SK-N-SH (cell line): ENCODE data around the gene HNF1A. TPM values are rescaled to one million over a fixed set of nuclear protein-coding genes. Genes with fewer than 3 reads are reported as not detected.
A peak's percentile ranks its signal among the peaks of the same experiment; 100 is the strongest.

Source experiments
- CTCF ChIA-PET: fragments of 300-600, 350-600 bp; formaldehyde crosslinking; extraction: SDS; loops from one replicate; lab custom pipeline; 2021; lab: Yijun Ruan, JAX
- POLR2A ChIA-PET: fragments of 350-600 bp; sonication (Branson Sonifier 250); formaldehyde crosslinking; extraction: SDS; loops from one replicate; lab custom pipeline; 2020; ENCODE audit warnings: antibody characterized with exemption, inconsistent platforms; lab: Yijun Ruan, JAX
- DNase-seq: peaks from one replicate; pipeline ENCODE4 v3.0.0; 2012
- H2AFZ ChIP-seq: fragments of 200-600 bp; sonication (generic); 2 replicates; pipeline ENCODE4 v1.8.1; 2016; ENCODE audit warnings: antibody characterized with exemption, mild to moderate bottlenecking, low read depth
- H3F3A ChIP-seq: fragments of 200-600 bp; sonication (generic); replicated peaks from 2 replicates; pipeline ENCODE3; 2016; ENCODE audit warnings: antibody characterized with exemption, mild to moderate bottlenecking; ENCODE audit not compliant: insufficient read depth
- H3K27ac ChIP-seq, 2 experiments: fragments of 200-500 bp in 1 of 2; fragments of 200-600 bp in 1 of 2; sonication (Bioruptor generic) in 1 of 2; sonication (generic), shearing (Covaris generic) in 1 of 2; 2 replicates each; pipeline versions ENCODE4 v1.5.1 to v1.6.1; 2014 to 2016; ENCODE audit warnings: low read depth in 2 of 2, inconsistent platforms in 1 of 2, low read length in 1 of 2, mild to moderate bottlenecking in 1 of 2, mixed read lengths in 1 of 2
- H3K27me3 ChIP-seq: fragments of 200-600 bp; sonication (generic), shearing (Covaris generic); 2 replicates; pipeline ENCODE4 v1.6.1; 2016; ENCODE audit warnings: mixed run types; ENCODE audit not compliant: insufficient read depth
- H3K36me3 ChIP-seq, 2 experiments: fragments of 200-500 bp in 1 of 2; fragments of 200-600 bp in 1 of 2; sonication (Bioruptor generic) in 1 of 2; sonication (generic) in 1 of 2; replicated peaks in 1 of 2; 2 replicates each; pipeline versions ENCODE3 to v1.5.1; 2014 to 2016; ENCODE audit warnings: low read length in 1 of 2, mild to moderate bottlenecking in 1 of 2; ENCODE audit not compliant: insufficient read depth in 2 of 2, control insufficient read depth in 1 of 2
- H3K4me1 ChIP-seq, 2 experiments: fragments of 200-500 bp in 1 of 2; fragments of 200-600 bp in 1 of 2; sonication (Bioruptor generic) in 1 of 2; sonication (generic), shearing (Covaris generic) in 1 of 2; 2 replicates each; pipeline versions ENCODE4 v1.5.1 to v1.6.1; 2014 to 2016; ENCODE audit warnings: low read depth in 1 of 2, low read length in 1 of 2, mixed run types in 1 of 2; ENCODE audit not compliant: insufficient read depth in 2 of 2, control insufficient read depth in 1 of 2
- H3K4me2 ChIP-seq: fragments of 200-600 bp; sonication (generic), shearing (Covaris generic); 2 replicates; pipeline ENCODE4 v1.6.1; 2017; ENCODE audit warnings: mixed run types
- H3K4me3 ChIP-seq, 2 experiments: fragments of 200-500 bp in 1 of 2; fragments of 200-600 bp in 1 of 2; sonication (Bioruptor generic) in 1 of 2; sonication (generic), shearing (Covaris generic) in 1 of 2; 2 replicates each; pipeline versions ENCODE4 v1.5.1 to v1.8.1; 2014 to 2016; ENCODE audit warnings: low read depth in 2 of 2, inconsistent platforms in 1 of 2, low read length in 1 of 2, mild to moderate bottlenecking in 1 of 2, mixed read lengths in 1 of 2, moderate library complexity in 1 of 2
- H3K79me2 ChIP-seq: fragments of 200-600 bp; sonication (generic); 2 replicates; pipeline ENCODE4 v1.8.1; 2017; ENCODE audit warnings: mild to moderate bottlenecking; ENCODE audit not compliant: insufficient read depth
- H3K9ac ChIP-seq: fragments of 200-600 bp; sonication (generic); 2 replicates; pipeline ENCODE4 v1.6.1; 2017; ENCODE audit warnings: mixed run types
- H3K9me2 ChIP-seq: fragments of 200-600 bp; sonication (generic); 2 replicates; pipeline ENCODE4 v1.6.1; 2017; ENCODE audit warnings: mixed run types
- H3K9me3 ChIP-seq: fragments of 200-600 bp; sonication (generic); 2 replicates; pipeline ENCODE4 v1.6.1; 2017; ENCODE audit warnings: mixed run types, mild to moderate bottlenecking, moderate library complexity
- H4K20me1 ChIP-seq: fragments of 200-600 bp; sonication (generic); 2 replicates; pipeline ENCODE4 v1.6.1; 2017; ENCODE audit warnings: mild to moderate bottlenecking, mixed run types; ENCODE audit not compliant: insufficient read depth
- ELF1 ChIP-seq: IDR thresholded peaks from 2 replicates; pipeline ENCODE4 v1.4.0; 2012
- EP300 ChIP-seq, 2 experiments: IDR thresholded peaks; 2 replicates each; pipeline versions ENCODE4 v1.4.0 to v1.6.1; 2012; ENCODE audit warnings: borderline replicate concordance in 1 of 2, low read depth in 1 of 2, low read length in 1 of 2
- FOXJ3 ChIP-seq: sonication (generic); formaldehyde crosslinking; IDR thresholded peaks from 2 replicates; pipeline ENCODE4 v1.5.1; 2020; ENCODE audit warnings: mild to moderate bottlenecking, missing genetic modification reagents
- JUND ChIP-seq: IDR thresholded peaks from 2 replicates; pipeline ENCODE4 v1.4.0; 2012
- MAX ChIP-seq: IDR thresholded peaks from 2 replicates; pipeline ENCODE4 v1.4.0; 2012; ENCODE audit warnings: low read depth
- MXI1 ChIP-seq: IDR thresholded peaks from 2 replicates; pipeline ENCODE4 v1.6.1; 2012; ENCODE audit warnings: mild to moderate bottlenecking, low read depth, low read length, improper control_type of control experiment
- NFIC ChIP-seq: IDR thresholded peaks from 2 replicates; pipeline ENCODE4 v1.4.0; 2012; ENCODE audit warnings: borderline replicate concordance
- POLR2AphosphoS5 ChIP-seq: IDR thresholded peaks from 2 replicates; pipeline ENCODE4 v1.6.1; 2012; ENCODE audit warnings: low read depth, low read length
- RAD21 ChIP-seq: IDR thresholded peaks from 2 replicates; pipeline ENCODE4 v1.6.1; 2012; ENCODE audit warnings: mild to moderate bottlenecking, low read length
- RCOR1 ChIP-seq: fragments of 150-350 bp; IDR thresholded peaks from 2 replicates; pipeline ENCODE4 v1.6.1; 2017; ENCODE audit warnings: antibody characterized with exemption, low read length
- RFX5 ChIP-seq: IDR thresholded peaks from 2 replicates; pipeline ENCODE4 v1.6.1; 2012; ENCODE audit warnings: mild to moderate bottlenecking, improper control_type of control experiment, low read length
- TAF1 ChIP-seq: IDR thresholded peaks from 2 replicates; pipeline ENCODE4 v1.6.1; 2012; ENCODE audit warnings: low read depth, mild to moderate bottlenecking, low read length, moderate library complexity, borderline replicate concordance
- USF1 ChIP-seq: IDR thresholded peaks from 2 replicates; pipeline ENCODE4 v1.4.0; 2012; ENCODE audit warnings: low read depth, borderline replicate concordance
- ZBTB33 ChIP-seq: IDR thresholded peaks from 2 replicates; pipeline ENCODE4 v1.4.0; 2012; ENCODE audit warnings: low read depth, borderline replicate concordance
- WGBS: methylation state at CpG from one replicate; pipeline ENCODE4 v1.1.6; 2017; ENCODE audit warnings: low lambda C conversion rate; 5-methylcytosine and 5-hydroxymethylcytosine counted together
- polyA plus RNA-seq, 3 experiments: library from polyadenylated mRNA; depleted of rRNA; stranded (reverse); fragments of >200 nt; gene quantifications; 2 replicates each; pipeline ENCODE4 v1.2.3, GENCODE V29; 2012
- TF ChIP-seq, protein P1 (sequence below): IDR thresholded peaks from 2 replicates; pipeline ENCODE4; 2012

Gene HNF1A
- polyA plus RNA-seq, 1 of the 3 experiments (the other 2 are of a cell fraction), result not detected

DNA sequence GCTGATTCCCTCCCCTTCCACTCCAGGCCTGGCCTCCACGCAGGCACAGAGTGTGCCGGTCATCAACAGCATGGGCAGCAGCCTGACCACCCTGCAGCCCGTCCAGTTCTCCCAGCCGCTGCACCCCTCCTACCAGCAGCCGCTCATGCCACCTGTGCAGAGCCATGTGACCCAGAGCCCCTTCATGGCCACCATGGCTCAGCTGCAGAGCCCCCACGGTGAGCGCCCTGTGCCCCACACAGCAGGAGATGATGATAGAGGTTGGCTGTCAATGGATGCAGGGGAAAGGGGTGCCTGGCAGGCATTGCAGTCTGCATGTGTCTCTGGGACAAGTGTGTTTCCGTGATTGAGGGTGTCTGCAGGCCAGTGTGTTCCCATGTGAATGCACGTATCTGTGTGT is 19.1 kb downstream of the HNF1A start:
- 87% methylated on average over 8 of the region's 9 CpGs for WGBS
- no peak overlapping the region for H3K9ac ChIP-seq
- no peak overlapping the region for H3K4me2 ChIP-seq
- no peaks in the 10 kb centered on the region for H3K36me3 ChIP-seq
- ChIA-PET POLR2A (no interaction called here), CTCF (interaction anchor here (1.1 kb wide), 1 partner anchor 8 kb away, joined by 4 read pairs; no protein-coding TSS in a partner anchor)
- no peaks in the 10 kb centered on the region for H3K9me3 ChIP-seq
- no peaks in the 10 kb centered on the region for H3K27me3 ChIP-seq
- TF ChIP-seq EP300 (IDR thresholded peaks at IDR 0.05; ENCODE audit: borderline replicate concordance in 1 of 2, low read depth in 1 of 2, low read length in 1 of 2) (no peak), RAD21 (no peak), RCOR1 (no peak), POLR2AphosphoS5 (no peak), MAX (no peak), RFX5 (no peak), TAF1 (no peak)
- no peak overlapping the region for H2AFZ ChIP-seq
- H3K9me2 ChIP-seq, result no peaks in the 10 kb centered on the region
- H3K4me3 ChIP-seq, result no peak overlapping the region
- no peaks in the 10 kb centered on the region for H3K79me2 ChIP-seq
- H3K4me1 ChIP-seq, result no peaks in the 10 kb centered on the region
- peak; percentile 23 for DNase-seq
- H3F3A ChIP-seq, result no peaks in the 10 kb centered on the region
- no peak overlapping the region for H3K27ac ChIP-seq
- no peaks in the 10 kb centered on the region for H4K20me1 ChIP-seq

GRCh38 chr12:120998435-120998834 is 20.1 kb downstream of the HNF1A start:
- Histone ChIP-seq H3K4me1 (no peaks in the 10 kb centered on the region), H3K79me2 (no peaks in the 10 kb centered on the region), H3K27ac (no peak overlapping the region), H3K4me3 (no peak overlapping the region), H3K9ac (no peak overlapping the region), H3K27me3 (no peaks in the 10 kb centered on the region), H3F3A (no peaks in the 10 kb centered on the region), H3K36me3 (peaks cover 2 to 4% of the 10 kb centered on the region in 2 experiments)
- ChIA-PET POLR2A (no interaction called here), CTCF (interaction anchor here (1.0 kb wide), 1 partner anchor 102 kb away, joined by 3 read pairs; no protein-coding TSS in a partner anchor)
- DNase-seq, result peak; percentile 23
- TF ChIP-seq ELF1 (no peak), NFIC (no peak), RFX5 (no peak)
- TF ChIP-seq, all 33 proteins: peak for 0
- no peak overlapping the region for H3K4me2 ChIP-seq
- no peak overlapping the region for H2AFZ ChIP-seq
- H3K9me3 ChIP-seq, result no peaks in the 10 kb centered on the region
- H3K9me2 ChIP-seq, result no peaks in the 10 kb centered on the region
- H4K20me1 ChIP-seq, result no peaks in the 10 kb centered on the region
- 83% methylated on average over 3 of the region's 3 CpGs for WGBS

DNA sequence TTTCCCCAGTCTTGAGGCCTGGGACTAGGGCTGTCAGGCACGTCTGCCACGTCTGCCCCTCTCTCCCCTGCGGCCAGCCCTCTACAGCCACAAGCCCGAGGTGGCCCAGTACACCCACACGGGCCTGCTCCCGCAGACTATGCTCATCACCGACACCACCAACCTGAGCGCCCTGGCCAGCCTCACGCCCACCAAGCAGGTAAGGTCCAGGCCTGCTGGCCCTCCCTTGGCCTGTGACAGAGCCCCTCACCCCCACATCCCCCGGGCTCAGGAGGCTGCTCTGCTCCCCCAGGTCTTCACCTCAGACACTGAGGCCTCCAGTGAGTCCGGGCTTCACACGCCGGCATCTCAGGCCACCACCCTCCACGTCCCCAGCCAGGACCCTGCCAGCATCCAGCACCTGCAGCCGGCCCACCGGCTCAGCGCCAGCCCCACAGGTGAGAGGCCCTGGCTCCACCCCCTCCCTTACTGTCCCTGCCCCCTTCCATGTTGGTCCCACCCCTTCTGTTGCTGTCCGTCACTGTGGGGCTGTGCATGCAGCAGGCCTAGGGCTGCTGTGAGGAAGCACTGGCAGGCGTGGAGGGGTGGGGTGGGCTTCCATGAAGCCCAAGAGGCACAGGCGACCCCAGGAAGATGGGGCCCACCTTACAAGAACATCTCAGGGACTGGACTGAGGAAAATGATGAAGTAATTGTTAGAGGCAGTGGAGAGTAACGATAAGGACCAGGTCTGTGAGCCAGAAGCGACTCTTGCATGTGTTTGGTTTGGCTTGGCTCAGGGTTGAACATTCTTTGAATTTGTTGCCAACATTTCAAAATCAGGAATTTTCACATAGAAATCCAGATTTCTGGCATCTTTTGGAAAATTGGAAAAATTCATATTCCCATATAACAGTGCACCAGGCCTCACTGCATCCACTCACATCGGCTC is 21.1 kb downstream of the HNF1A start:
- no peaks in the 10 kb centered on the region for H4K20me1 ChIP-seq
- TF ChIP-seq USF1 (no peak), ZBTB33 (no peak), FOXJ3 (CRISPR knock-in tag) (no peak), JUND (no peak), EP300 (IDR thresholded peaks at IDR 0.05; ENCODE audit: borderline replicate concordance in 1 of 2, low read depth in 1 of 2, low read length in 1 of 2) (no peak), MXI1 (no peak), RFX5 (no peak)
- TF ChIP-seq, protein P1, sequence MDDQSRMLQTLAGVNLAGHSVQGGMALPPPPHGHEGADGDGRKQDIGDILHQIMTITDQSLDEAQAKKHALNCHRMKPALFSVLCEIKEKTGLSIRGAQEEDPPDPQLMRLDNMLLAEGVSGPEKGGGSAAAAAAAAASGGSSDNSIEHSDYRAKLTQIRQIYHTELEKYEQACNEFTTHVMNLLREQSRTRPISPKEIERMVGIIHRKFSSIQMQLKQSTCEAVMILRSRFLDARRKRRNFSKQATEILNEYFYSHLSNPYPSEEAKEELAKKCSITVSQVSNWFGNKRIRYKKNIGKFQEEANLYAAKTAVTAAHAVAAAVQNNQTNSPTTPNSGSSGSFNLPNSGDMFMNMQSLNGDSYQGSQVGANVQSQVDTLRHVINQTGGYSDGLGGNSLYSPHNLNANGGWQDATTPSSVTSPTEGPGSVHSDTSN, result no peak
- H3K79me2 ChIP-seq, result no peaks in the 10 kb centered on the region
- no peaks in the 10 kb centered on the region for H3K27me3 ChIP-seq
- CTCF ChIA-PET, result no interaction called here
- H3K4me2 ChIP-seq, result no peak overlapping the region
- POLR2A ChIA-PET, result no interaction called here
- H3K9me2 ChIP-seq, result no peaks in the 10 kb centered on the region
- no peak overlapping the region for H3K4me3 ChIP-seq
- H3F3A ChIP-seq, result no peaks in the 10 kb centered on the region
- H3K9me3 ChIP-seq, result no peaks in the 10 kb centered on the region
- H3K36me3 ChIP-seq, result peaks cover 6 to 12% of the 10 kb centered on the region in 2 experiments
- peak; percentile 50 for DNase-seq
- no peak overlapping the region for H2AFZ ChIP-seq
- H3K4me1 ChIP-seq, result no peaks in the 10 kb centered on the region
- WGBS, result 83% methylated on average over 22 of the region's 23 CpGs
- no peak overlapping the region for H3K9ac ChIP-seq
- no peak overlapping the region for H3K27ac ChIP-seq
